HG03354 (cell line): ENCODE results near the gene ANTXRL.
"Not testable (repeated sequence)": the region's sequence is repeated elsewhere in the genome, so short reads cannot be mapped to it uniquely, and the experiment has no call there.

ENCODE experiments used
- ATAC-seq: cut with Tn5 transposase; IDR thresholded peaks from one replicate; pipeline ENCODE4 v1.9.1; 2021; ENCODE audit warnings: mild to moderate bottlenecking; ENCODE audit not compliant: unreplicated experiment, poor library complexity, severe bottlenecking

ANTXRL gene

GRCh38 chr10:46304671-46305070 lies 17.9 kb downstream of the ANTXRL start:
- not testable (repeated sequence) for ATAC-seq

DNA sequence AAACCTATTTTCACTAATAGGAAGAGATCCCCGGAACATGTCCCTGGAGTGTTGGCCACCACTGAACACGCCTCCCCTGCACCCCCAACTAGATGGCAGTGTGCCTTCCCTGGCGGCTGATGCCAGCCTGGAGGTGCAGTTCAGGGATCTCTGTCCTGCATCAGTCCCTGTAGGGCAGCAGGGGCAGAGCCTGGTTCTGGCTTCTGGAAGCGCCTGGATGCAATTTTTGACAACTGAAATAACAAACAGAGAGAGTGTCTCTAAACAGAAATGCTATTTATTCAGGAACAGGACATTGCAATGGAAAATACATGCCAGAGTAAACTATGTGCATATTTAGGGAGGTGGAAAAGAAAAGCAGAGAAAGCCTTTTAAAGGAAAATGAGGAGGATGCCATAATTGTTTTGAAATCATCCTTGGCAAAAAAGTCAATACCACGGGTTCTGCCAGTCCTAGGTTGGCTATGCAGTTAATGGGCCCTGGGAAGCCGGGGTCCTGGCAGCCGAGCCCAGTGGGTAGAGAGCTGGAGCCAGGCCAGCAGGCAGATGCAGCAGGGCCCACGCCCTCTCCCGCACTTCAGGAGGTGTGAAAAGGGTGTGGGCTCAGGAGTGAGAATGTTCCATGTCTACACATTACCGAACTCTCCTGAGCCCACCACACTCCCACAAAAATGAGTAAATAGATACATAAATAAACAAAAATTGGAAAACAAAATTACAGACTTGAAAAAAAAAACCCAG lies 18.5 kb downstream of the ANTXRL start:
- no peak for ATAC-seq

DNA sequence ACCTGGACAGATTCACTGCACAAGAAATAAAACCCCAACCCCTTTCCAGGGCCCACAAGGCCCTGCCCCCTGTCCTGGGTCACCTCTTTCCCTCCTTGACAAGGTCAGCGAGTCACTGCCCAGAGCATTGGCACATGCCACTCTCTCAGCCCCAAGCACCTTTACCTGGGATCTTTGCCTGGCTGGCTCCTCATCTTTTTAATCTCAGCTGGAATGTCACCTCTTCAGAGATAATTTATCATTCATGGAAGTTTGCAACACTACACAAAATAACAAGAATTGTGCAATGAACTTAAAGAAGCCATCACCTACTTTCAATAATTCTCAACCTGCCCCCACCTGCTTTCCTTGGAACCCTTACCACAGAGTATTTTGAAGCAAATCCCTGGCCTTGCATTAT lies 19.2 kb downstream of the ANTXRL start:
- no peak for ATAC-seq

DNA sequence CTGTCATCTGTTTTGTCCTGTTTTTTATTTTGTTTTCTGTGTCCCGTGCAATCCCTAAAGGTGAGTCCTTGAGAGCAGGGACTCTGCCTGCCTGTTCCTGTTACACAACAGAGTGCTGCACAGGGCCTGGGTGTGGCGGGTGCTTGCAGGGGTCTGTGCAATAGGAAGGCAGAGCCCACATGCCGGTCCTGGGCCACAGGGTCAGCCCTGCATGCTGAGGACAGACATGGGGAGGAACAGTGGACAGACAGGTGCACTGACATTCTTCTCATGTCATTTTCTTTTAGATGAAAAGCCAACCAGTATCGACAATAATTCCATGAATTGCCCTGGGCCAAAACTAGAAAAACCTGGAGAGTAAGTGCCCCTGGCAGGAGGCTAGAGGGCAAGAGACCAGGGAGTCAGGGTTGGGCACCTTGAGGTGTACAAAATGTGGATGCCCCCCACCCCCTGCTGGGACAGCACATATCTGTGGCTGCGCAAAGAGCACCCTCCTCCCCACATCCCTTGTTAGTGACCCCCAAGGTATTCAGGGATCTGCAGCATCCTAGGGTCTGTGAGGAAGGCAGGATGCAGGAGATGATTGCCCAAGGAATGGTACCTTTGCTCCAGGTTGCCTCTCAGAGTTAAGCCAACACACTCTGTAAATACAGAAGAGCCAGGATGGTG lies 19.9 kb downstream of the ANTXRL start:
- ATAC-seq = no peak

- ATAC-seq = no peak
Measured at GRCh38 chr10:46307281-46308112, 20.7 kb downstream of the ANTXRL start.

DNA sequence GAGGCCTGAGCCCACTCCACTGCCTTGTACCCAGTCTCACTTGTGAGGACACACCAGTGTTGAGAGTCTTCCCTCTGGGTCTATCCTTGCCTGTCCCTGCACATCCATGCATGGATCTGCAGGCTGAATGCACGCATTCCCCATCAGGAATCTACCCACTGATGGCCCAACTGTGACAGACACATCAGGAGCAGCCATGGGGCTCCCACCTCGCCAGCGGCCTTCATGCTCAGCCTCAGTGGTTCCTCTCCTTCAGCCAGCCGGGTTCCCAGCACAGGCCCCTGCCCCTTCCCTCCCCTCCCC lies 21.3 kb downstream of the ANTXRL start:
- ATAC-seq = no peak

GRCh38 chr10:46308666-46309450 lies 22.1 kb downstream of the ANTXRL start:
- no peak for ATAC-seq

- ATAC-seq = no peak
Measured at GRCh38 chr10:46309511-46310142, 22.8 kb downstream of the ANTXRL start.

DNA sequence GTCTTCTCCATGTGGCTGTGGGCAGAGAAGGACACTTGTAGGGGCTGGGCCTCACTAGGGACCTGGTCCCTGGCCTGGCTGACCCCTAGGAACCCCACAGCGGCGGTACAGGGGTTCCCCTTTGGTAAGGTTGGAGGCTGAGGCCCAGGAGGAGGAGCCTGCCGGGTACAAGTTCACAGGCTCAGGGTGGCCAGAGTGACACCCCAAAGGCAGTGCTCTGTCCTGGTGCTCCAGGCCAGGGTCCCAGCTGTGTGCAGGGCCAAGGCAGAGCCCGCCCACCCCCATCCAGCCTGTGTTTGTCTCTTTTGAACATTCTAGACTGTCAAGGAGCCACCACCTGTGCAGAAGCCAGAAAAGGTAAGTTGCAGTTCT lies 23.3 kb downstream of the ANTXRL start:
- ATAC-seq = no peak

DNA sequence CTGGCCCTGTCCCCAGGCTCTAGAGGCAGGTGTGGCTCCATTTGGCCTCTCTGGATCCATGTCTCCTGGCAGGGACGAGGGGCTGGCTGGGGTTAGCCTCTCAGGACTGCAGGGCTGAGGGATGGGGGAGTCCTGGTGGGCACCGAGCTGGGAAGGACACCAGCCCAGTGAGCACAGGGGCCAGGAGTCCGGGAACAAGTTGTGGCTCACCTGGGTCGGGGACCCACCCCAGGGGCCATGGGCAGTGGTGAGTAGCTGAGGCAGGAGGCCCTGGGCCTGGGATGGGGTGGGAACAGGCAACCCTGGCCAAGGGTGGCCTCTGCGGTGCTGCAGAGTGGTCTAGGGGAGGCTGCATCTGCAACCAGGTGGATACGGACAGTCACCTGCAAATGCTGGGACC lies 24.1 kb downstream of the ANTXRL start:
- no peak for ATAC-seq

- ATAC-seq = no peak
Measured at GRCh38 chr10:46311501-46311951, 24.7 kb downstream of the ANTXRL start.

- ATAC-seq = not testable (repeated sequence)
Measured at GRCh38 chr10:46311961-46312431, 25.2 kb downstream of the ANTXRL start.

GRCh38 chr10:46312953-46313352 lies 26.2 kb downstream of the ANTXRL start:
- ATAC-seq = no peak

DNA sequence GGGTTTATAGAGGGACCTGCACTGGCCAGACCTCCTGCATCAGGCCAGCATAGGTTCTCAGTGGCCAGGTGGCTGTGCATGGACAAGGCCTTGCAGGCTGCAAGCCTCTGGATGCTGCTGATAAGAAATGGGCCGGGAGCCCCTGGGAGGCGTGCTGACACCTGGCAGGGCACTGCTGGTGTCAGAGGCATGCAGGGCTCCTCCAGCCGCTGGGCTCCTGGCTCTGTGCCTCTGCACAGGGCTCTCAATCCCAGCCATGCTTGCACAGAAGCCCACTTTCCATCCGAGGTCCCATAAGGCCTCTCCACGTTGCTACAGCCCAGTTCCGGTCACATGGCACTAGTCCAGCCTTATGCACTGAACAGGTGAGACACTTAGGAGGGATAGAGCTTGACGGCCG lies 27.3 kb downstream of the ANTXRL start:
- ATAC-seq = no peak

DNA sequence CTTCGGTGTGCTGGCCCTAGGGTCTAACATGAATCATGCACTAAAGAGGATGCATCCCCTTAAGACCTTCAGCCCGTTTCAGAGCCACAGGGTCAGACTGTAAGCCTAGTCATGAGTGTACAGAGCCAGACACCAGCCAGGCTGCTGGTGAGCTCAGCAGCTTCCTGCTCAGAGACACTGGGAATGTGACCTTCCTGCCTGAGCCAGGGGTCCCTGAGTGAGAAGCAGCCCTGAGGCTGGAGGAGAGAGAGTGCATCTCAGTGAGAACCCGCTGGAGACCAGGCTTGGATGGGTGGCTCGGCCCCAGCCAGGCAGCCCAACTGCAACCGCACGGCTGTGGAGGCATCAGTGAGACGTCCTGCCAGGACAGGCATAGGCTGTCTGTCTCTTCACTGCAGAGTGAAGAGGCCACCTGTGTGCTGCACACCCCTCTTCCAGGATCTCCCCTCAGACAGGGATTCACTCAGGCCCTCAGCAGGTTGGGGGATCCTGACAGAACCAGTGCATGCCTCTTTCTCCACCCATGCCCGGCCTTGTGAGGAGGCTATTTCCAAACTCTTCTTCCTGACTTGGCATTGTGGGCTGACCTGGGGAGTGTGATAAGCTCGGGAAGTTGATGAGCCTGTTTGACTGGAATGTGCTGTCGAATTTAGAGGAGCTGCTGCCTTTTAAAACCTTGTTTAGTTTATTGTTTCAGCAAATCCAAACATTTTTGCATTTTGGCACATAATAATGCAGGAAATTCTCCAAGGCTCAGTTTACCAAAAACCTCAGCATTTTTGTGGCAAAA lies 28.5 kb downstream of the ANTXRL start:
- ATAC-seq = not testable (repeated sequence)

DNA sequence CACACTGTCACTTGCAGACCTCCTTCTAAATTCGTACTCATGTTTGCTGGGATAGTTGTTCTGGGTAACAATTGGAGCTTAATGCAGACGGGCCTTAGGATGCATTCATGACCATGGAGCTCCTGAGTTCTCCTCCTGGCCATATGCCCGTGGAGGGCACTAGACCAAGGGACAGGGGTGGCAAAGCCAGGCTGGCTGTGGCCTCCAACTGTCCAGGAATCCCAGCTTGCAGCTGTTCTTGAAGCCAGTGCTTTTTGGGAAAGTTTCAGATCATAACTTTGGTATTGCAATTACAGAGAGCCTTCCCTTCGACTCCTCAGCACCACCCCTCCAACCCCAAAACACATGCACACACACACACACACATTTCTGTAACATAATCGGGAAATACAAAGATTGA lies 30.6 kb downstream of the ANTXRL start:
- ATAC-seq = no peak

GRCh38 chr10:46317889-46318288 lies 31.1 kb downstream of the ANTXRL start:
- ATAC-seq = no peak

DNA sequence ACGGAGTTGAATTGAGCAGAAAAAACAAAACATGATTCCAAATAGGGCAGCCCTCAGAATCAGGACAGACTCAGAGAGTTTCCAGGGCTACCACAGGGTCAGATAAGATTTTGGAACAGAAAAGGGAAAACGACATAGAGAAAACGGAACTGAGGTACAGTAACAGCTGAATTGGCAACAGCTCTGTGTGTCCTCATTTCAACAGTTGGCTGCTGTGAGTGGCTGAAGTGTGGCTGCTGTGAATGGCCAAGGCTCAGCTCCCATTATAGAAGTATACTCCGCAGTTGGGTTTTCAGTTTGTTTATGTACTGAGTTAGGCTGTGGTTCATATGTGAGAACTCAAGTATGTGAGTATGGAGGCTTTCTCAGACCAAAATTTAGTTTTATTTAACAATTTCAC lies 32.0 kb downstream of the ANTXRL start:
- no peak for ATAC-seq

GRCh38 chr10:46319389-46319788 lies 32.6 kb downstream of the ANTXRL start:
- no peak for ATAC-seq
